Posterior cingulate gyrus (tissue), 11 donors: ENCODE results near the gene SLC16A3.

Experiments used
- DNase-seq, 10 donors: peaks; one replicate each; pipeline versions ENCODE4 v3.0.0 to v3.0.0-alpha.2; 2020 to 2021; ENCODE audit warnings: mixed read lengths in 3 of 10
- intact Hi-C: fragments of 100-400 bp; cut with DNase I; formaldehyde crosslinking; loops from one replicate; pipeline ENCODE4 v1.15.1; 2023

The SLC16A3 gene

DNA sequence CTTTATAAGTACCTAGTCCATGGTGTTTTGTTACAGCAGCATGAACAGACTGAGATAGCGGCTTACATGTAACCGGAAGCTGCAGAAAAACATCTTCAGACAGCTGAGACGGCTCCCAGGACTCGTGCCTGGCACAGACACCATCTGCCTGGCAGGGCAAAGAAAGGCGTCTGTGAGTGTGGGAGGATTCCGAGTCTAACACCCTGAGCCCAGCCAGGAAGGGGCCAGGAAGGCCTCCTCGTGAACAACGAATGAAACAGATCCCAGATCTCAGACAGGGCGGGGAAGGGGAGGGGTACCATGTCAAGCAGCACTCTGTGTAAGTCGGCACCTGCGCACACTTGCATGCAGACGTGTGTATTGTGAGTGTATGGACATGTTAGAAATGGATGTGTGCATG is 49.0 kb downstream of the SLC16A3 start:
- DNase-seq: peak in 3 of 10 donors; percentile 36 to 86 (median 63)
- intact Hi-C loops: no loop called here

DNA sequence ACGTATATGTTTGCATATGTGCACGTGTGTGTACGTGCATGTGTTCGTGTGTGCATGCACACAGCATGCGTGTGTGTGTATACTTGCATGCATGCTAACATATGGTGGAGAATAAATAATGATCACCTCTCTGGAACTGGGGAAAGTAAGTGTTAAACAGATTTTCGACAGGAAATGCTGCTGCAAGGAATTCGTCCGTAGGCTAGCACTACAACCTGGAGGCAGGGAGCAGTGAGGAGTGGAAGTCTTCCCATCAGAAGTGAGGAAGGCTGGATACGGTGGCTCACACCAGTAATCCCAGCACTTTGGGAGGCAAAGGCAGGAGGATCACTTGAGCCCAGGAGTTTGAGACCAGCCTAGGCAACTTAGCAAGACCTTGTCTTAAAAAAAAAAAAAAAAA is 49.5 kb downstream of the SLC16A3 start:
- intact Hi-C loops: no loop called here

DNA sequence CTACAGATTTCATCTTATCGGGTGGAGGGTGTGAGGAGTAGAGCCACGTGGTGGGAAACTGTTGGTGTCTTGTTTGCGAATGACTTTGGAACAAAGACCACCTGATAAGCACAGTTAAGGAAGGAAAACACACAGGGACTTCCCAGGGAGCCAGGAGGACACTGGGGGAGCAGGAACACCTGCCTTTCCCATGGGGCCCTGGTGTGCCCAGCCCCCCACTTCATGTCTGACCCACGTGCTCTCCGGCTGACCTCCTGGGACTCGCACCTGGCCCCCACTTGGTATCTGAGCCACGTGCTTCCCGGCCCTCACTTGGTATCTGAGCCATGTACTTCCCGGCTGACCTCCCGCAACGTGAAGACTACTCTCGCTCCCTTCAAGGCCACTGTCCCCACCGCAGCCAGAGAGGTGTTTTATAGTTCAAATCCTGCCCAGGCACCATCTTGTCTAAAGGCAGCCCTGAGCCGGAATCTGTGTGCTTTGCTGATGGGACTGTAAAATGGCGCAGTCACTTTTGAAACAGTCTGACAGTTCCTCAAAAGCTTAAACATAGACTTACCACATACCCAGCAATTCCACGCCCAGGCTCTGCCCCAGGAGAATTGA is 50.0 kb downstream of the SLC16A3 start:
- intact Hi-C loops: no loop called here
- peak in 2 of 10 donors; percentile 48 to 57 for DNase-seq

More for the DNA sequence above, 49.5 kb downstream of the SLC16A3 start:
- DNase-seq: peak in 2 of 10 donors; percentile 11 to 60

DNA sequence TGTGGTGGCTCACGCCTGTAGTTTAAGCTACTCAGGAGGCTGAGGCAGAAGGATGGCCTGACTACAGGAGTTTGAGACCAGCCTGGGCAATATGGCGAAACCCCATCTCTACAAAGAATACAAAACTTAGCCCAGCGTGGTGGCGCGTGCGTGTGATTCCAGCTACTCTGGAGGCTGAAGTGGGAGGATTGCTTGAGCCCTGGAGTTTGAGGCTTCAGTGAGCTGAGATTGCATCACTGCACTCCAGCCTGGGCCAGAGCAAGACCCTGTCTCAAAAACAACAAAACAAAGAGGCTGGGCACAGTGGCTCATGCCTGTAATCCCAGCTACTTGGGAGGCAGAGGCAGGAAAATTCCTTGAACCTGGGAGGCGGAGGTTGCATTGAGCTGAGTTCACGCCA is 51.7 kb downstream of the SLC16A3 start:
- DNase-seq: peak in 3 of 10 donors; percentile 26 to 43 (median 27)
- intact Hi-C loops: no loop called here

DNA sequence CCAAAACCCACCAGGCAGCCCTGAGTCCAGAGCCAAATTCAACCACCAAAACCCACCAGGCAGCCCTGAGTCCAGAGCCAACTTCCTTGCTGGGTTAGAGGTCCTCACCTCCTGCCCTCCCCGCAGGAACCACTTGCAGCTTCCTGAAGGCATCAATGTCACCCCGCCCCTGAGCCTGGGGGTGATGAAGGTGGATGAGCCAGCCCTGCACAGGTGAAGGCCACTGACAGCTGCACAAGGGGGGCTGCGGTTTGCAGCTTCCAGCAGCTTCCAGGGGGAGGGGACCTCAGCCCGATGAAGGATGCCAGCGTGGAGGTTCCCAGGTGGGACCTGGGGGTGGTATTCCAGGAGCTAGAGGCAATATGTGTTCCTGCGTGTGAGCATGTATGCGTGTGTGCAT is 52.2 kb downstream of the SLC16A3 start:
- intact Hi-C loops: no loop called here
- DNase-seq: peak in 3 of 10 donors; percentile 50 to 61 (median 53)

DNA sequence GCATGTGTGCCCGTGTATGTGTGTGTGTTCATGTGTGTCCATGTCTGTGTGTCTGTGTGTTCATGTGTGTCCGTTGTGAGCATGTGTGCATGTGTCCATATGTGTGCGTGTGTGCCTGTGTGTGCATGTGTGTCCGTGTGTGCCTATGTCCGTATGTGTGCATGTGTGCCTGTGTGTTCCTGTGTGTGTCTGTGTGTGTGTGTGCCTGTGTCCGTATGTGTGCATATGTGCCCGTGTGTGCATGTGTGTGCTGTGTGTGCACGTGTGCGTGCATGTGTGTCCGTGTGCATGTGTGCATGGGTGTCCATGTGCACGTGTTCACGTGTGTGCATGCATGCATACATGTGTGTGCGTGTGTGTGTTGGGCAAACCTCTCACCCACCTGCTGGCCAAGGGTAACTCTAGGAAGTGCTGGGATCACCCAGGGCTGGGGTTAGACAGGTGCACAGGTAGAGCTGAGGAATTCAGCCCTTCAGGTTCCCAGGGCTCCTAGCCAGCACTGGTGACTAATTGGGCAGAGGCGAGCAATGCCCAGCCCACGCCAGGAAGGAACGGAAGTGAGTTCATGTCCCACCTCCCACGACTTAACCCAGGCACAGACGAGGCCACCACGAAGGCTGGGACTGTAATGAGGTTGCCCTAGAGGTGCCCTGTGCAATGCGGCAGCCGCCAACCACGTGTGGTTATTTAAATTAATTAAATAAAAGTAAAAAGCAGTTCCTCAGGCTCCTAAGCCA is 52.8 kb downstream of the SLC16A3 start:
- DNase-seq: peak in 3 of 10 donors; percentile 22 to 48 (median 42)
- intact Hi-C loops: no loop called here

DNA sequence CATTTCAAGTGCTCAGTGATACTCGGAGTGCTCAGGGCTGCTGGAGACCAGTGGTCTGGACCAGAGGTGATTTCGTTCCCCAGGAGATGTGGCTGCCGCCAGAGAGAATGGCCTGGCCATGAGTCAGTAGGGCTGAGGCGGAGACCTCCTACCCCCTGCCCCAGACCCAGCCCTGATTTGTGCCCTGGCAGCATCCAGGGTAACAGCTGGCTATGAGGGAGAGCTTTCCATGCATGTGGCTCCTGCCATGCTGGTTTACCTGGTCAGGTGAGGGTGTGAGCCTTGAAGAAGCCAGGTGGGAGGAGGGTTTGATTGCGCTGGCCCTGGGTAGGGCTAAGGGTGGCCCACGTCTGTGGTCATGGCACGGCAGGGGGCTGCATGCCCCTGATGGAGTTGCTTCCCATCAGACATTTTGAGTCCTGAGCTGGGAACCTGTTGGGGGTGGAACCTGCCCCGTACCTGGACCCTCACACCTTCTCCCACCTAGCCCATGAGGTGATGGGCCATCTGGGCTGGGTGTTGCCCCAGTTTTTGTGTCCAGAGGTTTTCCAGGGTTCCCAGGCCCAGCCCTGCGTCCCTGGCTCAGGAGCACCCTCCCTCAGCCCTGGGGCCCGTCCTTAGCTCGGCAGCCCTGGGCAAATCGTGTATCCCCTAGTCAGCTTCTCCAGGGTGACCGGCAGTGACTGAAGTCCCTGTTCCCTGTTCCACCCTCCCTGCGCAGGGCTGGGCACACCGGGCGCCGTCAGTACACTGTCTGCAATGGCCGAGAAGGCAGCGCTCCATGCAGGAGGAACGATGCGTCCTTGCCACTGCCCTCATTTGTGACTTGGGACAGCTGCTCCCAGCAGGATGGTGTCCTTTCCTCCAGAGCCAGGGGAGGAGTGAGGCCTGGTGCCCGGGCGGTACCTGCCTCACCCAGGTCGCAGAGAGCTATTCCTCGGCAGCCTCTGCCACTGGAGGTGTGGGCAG is 53.7 kb downstream of the SLC16A3 start:
- intact Hi-C loops: no loop called here
- DNase-seq: peak in 3 of 10 donors; percentile 39 to 64 (median 51)

DNA sequence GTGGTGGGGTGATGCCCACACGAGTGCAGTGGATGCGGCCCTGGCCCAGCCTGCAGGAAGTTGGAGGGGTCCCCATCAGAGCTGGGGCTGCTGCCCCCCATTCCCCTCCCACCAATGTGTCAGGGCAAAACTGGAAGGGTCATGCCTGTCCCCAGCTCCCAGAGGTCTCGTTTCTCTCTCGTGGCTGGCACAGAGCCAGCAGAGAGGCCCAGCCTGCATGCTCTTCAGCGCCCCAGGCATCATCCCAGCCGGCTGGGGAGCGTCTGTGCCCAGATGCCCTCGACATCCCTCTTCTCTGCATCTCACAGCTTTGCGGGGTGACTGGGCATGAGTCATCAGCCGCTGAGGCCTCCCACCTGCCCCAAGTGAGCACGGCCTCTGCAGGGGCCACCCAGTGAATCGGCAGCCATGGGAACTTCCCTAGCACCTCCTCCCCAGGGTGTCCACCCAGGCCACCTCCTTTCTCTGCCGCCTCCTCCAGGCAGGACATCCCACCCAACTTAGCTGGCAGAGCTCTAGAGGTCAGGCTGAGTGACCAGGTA is 54.4 kb downstream of the SLC16A3 start:
- intact Hi-C loops: no loop called here
- peak in 3 of 10 donors; percentile 50 to 85 (median 77) for DNase-seq

DNA sequence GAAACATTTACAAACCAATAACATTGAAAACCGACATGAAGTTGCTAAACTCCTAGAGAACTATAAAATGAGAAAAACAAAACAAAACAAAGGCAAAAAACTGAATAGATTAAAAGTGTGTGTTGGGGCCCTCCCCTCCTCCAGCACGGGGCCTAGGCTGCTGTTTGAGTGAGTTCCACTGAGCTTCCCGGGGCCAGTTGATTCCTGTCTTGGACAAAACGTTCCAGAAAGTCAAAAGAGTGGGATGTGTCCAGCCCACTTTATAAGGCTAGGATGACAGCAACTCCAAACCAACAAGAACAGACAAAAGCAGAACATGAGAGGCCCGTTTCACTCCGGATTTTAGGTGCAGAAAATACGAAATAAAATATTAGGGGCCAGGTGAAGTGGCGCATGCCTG is 56.3 kb downstream of the SLC16A3 start:
- no peak for DNase-seq

DNA sequence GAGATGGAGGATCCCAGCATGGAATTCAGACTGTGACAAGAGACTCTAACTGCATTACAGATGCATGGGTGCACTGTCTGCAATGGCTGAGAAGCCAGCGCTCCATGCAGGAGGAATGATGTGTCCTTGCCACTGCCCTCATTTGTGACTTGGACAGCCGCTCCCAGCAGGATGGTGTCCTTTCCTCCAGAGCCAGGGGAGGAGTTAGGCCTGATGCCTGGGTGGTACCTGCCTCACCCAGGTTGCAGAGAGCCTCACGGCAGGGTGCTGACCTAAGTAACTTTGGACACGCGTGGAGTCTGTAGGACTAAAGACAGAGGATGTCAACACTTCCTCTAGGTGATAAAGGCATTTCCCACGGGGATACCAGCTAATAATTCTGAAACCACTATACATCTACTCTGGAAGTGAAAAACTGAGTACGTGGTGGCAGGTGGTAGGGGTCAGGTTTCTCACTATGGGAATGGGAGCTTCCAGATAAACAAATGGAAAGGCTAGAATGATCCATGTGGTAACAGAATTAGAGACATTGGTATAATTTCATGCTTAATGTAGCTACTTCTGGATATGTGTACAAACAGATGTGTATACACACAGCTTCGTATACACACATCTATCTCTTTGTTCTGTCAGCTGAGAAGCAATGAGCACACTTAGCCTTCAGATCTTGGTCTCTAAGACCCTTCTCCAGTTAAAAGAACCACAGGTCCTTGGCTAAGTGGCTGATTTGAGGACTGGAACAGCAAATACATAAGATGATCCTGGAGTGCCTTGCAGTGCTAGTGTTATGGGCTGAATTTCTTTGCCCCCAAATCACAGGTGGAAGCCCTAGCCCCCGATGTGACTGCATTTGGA is 58.4 kb downstream of the SLC16A3 start:
- intact Hi-C loops: no loop called here
- no peak for DNase-seq

More for the DNA sequence above, 56.3 kb downstream of the SLC16A3 start:
- intact Hi-C loops: no loop called here

DNA sequence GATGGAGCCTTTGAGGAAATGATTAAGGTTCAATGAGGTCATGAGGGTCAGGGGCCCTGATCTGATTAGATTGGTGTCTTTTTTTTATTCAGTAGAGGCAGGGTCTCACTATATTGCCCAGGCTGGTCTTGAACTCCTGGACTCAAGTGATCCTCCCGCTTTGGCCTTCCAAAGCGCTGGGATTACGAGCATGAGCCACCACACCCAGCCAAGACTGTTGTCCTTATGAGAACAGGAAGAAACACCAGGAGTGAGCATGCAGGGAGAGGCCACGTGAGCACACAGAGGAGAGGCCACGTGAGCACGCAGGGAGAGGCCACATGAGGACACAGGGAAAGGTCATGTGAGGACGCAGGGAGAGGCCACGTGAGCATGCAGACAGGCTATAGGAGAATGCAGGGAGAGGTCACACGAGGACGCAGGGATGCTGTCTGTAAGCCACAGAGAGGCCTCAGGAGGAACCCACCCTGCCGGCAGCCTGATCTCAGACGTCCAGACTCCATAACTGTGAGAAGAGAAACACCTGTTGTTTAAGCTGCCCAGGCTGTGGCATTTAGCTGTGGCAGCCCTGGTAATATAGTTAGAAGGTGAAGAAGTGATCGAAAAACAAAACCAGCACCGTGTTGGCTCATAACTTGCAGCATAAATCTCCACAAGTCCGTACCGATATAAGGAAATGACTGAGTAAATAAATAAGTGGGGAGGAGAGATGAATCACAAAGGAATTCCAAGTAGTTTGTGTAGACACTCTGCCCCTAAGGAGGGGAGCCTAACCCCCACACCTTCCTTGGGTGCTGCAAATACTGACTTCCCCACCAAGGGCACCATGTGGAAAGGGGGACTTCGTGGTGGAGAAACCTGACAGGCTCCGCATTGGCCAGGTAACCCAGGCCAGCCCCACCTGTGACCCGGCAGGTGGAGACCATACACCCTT is 59.3 kb downstream of the SLC16A3 start:
- intact Hi-C loops: no loop called here
- DNase-seq: no peak
